ENCODE results near the gene FKBP8.

GRCh38 chr19:18517606-18518005 lies 25.8 kb downstream of the FKBP8 start:
- no peak for TF ChIP-seq GATA2 (IDR thresholded peaks at IDR 0.05; ENCODE audit: low read depth, low read length)
- TF ChIP-seq GATA3 (IDR thresholded peaks at IDR 0.05; ENCODE audit: low read depth, low read length): no peak
